HCT116 (cell line): ENCODE measurements around the gene CAMKMT. TPM values are rescaled to one million over a fixed set of nuclear protein-coding genes. Genes with fewer than 3 reads are reported as not detected.

Source experiments
- ATAC-seq: fragments of 200-7000 bp; cut with Tn5 transposase; 2 replicates; pipeline ENCODE4 v1.9.1; 2020; ENCODE audit warnings: mild to moderate bottlenecking, moderate library complexity
- BruUV-seq: library from RNA; stranded (reverse); fragments of 400-500 nt; replicated peaks from 2 replicates; lab custom pipeline; 2021; lab: Mats Ljungman, UMichigan
- CTCF ChIA-PET: fragments of 300-600 bp; sonication (Branson Sonifier 250); formaldehyde crosslinking; loops from one replicate; lab custom pipeline; 2021; ENCODE audit warnings: antibody characterized with exemption; lab: Charles Lee
- POLR2A ChIA-PET: fragments of 300-600, 350-600 bp; sonication (Branson Sonifier 250); formaldehyde crosslinking; loops from one replicate; lab custom pipeline; 2021; ENCODE audit warnings: antibody characterized with exemption; lab: Charles Lee
- RAD21 ChIA-PET, 2 experiments: fragments of 300-600 bp; sonication (Branson Sonifier 250); formaldehyde crosslinking; loops; one replicate each; lab custom pipeline; 2023; ENCODE audit warnings: low total read pairs in 2 of 2; ENCODE audit not compliant: uncharacterized antibody in 2 of 2, unreplicated experiment in 2 of 2, low non-redundant PET in 1 of 2; lab: Charles Lee
- DNase-seq: peaks from one replicate; pipeline ENCODE4 v3.0.0-alpha.2; 2010; ENCODE audit warnings: low read depth, low spot score
- H2AFZ ChIP-seq: fragments of 200-600 bp; shearing (Covaris generic), sonication (generic); 2 replicates; pipeline ENCODE4 v1.6.1; 2017; ENCODE audit warnings: low read depth, mixed run types, mixed read lengths, antibody characterized with exemption, low read length; ENCODE audit not compliant: poor library complexity, severe bottlenecking
- H3K27ac ChIP-seq: 2 replicates; pipeline ENCODE4 v1.5.1; 2012; ENCODE audit warnings: low read depth, low read length
- H3K27me3 ChIP-seq: fragments of 200-600 bp; sonication (generic); 2 replicates; pipeline ENCODE4 v1.6.1; 2016; ENCODE audit warnings: mixed run types, low read length, mixed read lengths; ENCODE audit not compliant: insufficient read depth
- H3K36me3 ChIP-seq, 2 experiments: fragments of 200-500 bp in 1 of 2; fragments of 200-600 bp in 1 of 2; sonication (Bioruptor generic) in 1 of 2; sonication (generic) in 1 of 2; 2 replicates each; pipeline versions ENCODE4 v1.5.1 to v1.6.1; 2014 to 2016; ENCODE audit warnings: low read length in 2 of 2, inconsistent platforms in 1 of 2, mixed read lengths in 1 of 2, mixed run types in 1 of 2; ENCODE audit not compliant: insufficient read depth in 2 of 2, control insufficient read depth in 1 of 2
- H3K4me1 ChIP-seq, 2 experiments: fragments of 200-600 bp in 1 of 2; sonication (generic) in 1 of 2; 2 replicates each; pipeline versions ENCODE4 v1.5.1 to v1.6.1; 2012 to 2017; ENCODE audit warnings: low read length in 2 of 2, inconsistent platforms in 1 of 2, mild to moderate bottlenecking in 1 of 2, mixed read lengths in 1 of 2, mixed run types in 1 of 2, moderate library complexity in 1 of 2; ENCODE audit not compliant: insufficient read depth in 2 of 2, control insufficient read depth in 1 of 2
- H3K4me2 ChIP-seq: fragments of 200-600 bp; sonication (generic); 2 replicates; pipeline ENCODE4 v1.6.1; 2017; ENCODE audit warnings: mixed run types, low read length, mixed read lengths
- H3K4me3 ChIP-seq, 2 experiments: fragments of 200-600 bp in 1 of 2; sonication (generic) in 1 of 2; replicated peaks in 1 of 2; 2 replicates each; pipeline ENCODE4 v1.5.1; 2011 to 2016; ENCODE audit warnings: low read length in 2 of 2, control low read depth in 1 of 2, low read depth in 1 of 2, mild to moderate bottlenecking in 1 of 2, mixed read lengths in 1 of 2, mixed run types in 1 of 2
- H3K79me2 ChIP-seq: fragments of 200-600 bp; sonication (generic); 2 replicates; pipeline ENCODE4 v1.6.1; 2017; ENCODE audit warnings: mild to moderate bottlenecking, mixed run types, low read length, moderate library complexity, mixed read lengths; ENCODE audit not compliant: insufficient read depth
- H3K9ac ChIP-seq: fragments of 200-600 bp; sonication (generic); 2 replicates; pipeline ENCODE4 v1.6.1; 2016; ENCODE audit warnings: low read length, mixed read lengths
- H3K9me2 ChIP-seq: fragments of 200-600 bp; sonication (generic), shearing (Covaris generic); 2 replicates; pipeline ENCODE4 v1.6.1; 2017; ENCODE audit warnings: mixed run types, mild to moderate bottlenecking, moderate library complexity; ENCODE audit not compliant: insufficient read depth
- H3K9me3 ChIP-seq, 2 experiments: fragments of 200-500 bp in 1 of 2; fragments of 200-600 bp in 1 of 2; sonication (Bioruptor generic) in 1 of 2; sonication (generic) in 1 of 2; 2 replicates each; pipeline ENCODE4 v1.6.1; 2014 to 2017; ENCODE audit warnings: low read length in 2 of 2, mixed read lengths in 2 of 2, inconsistent platforms in 1 of 2, low read depth in 1 of 2, mild to moderate bottlenecking in 1 of 2, mixed run types in 1 of 2, moderate library complexity in 1 of 2; ENCODE audit not compliant: control insufficient read depth in 1 of 2, insufficient read depth in 1 of 2
- H4K20me1 ChIP-seq: fragments of 200-600 bp; sonication (generic), shearing (Covaris generic); 2 replicates; pipeline ENCODE4 v1.6.1; 2017; ENCODE audit warnings: mixed run types, mild to moderate bottlenecking, moderate library complexity; ENCODE audit not compliant: insufficient read depth
- CBX3 ChIP-seq: IDR thresholded peaks from 2 replicates; pipeline ENCODE4 v1.6.1; 2012; ENCODE audit warnings: low read depth
- EZH2 ChIP-seq: fragments of 200-600 bp; sonication (generic); IDR thresholded peaks from 2 replicates; pipeline ENCODE4 v1.6.1; 2017; ENCODE audit warnings: antibody characterized with exemption, mixed run types
- EZH2phosphoT487 ChIP-seq: fragments of 200-600 bp; IDR thresholded peaks from 2 replicates; pipeline ENCODE4 v1.6.1; 2018; ENCODE audit warnings: antibody characterized with exemption, borderline replicate concordance
- JUND ChIP-seq: IDR thresholded peaks from 2 replicates; pipeline ENCODE4 v1.6.1; 2012
- MAX ChIP-seq: IDR thresholded peaks from 2 replicates; pipeline ENCODE4 v1.6.1; 2012
- POLR2A ChIP-seq: IDR thresholded peaks from 2 replicates; pipeline ENCODE4 v1.7.0; 2011; ENCODE audit warnings: borderline replicate concordance; ENCODE audit not compliant: insufficient read depth, insufficient read length; ENCODE audit errors: extremely low read depth
- RAD21 ChIP-seq: IDR thresholded peaks from 2 replicates; pipeline ENCODE4 v1.6.1; 2012; ENCODE audit warnings: low read depth, mild to moderate bottlenecking
- REST ChIP-seq: IDR thresholded peaks from 2 replicates; pipeline ENCODE4 v1.6.1; 2012; ENCODE audit warnings: low read depth
- ZFX ChIP-seq: fragments of 450-650 bp; IDR thresholded peaks from 2 replicates; pipeline ENCODE4 v1.6.1; 2017
- intact Hi-C: fragments of 100-400 bp; cut with micrococcal nuclease; formaldehyde crosslinking; loops from 2 replicates; pipeline ENCODE4 v1.10.0; 2022
- total RNA-seq: library from RNA; stranded (reverse); gene quantifications from one replicate; pipeline ENCODE4 v1.2.1, GENCODE V29; 2021; ENCODE audit not compliant: unreplicated experiment
- TF ChIP-seq, protein P1 (sequence below): IDR thresholded peaks from 2 replicates; pipeline ENCODE4 v1.6.1; 2011; ENCODE audit warnings: mild to moderate bottlenecking, low read length, moderate library complexity; ENCODE audit not compliant: insufficient replicate concordance; ENCODE audit errors: extremely low read depth

The CAMKMT gene
- total RNA-seq, 1 experiment from 2014 or later = 10.6 TPM

GRCh38 chr2:44599130-44599529 is 237.4 kb downstream of the CAMKMT start:
- Histone ChIP-seq H3K4me3 (no peak overlapping the region), H2AFZ (no peak overlapping the region), H3K9ac (no peak overlapping the region), H3K36me3 (no peaks in the 10 kb centered on the region), H3K4me1 (no peaks in the 10 kb centered on the region), H3K79me2 (no peaks in the 10 kb centered on the region), H3K4me2 (no peak overlapping the region), H3K27me3 (no peaks in the 10 kb centered on the region), H3K9me2 (0 out of 2 replicates have a peak, but pooled peaks cover 3% of the 10 kb centered on the region), H3K9me3 (no peaks in the 10 kb centered on the region), H3K27ac (no peak overlapping the region), H4K20me1 (no peaks in the 10 kb centered on the region)
- RAD21 ChIA-PET = no interaction called here
- no peak for TF ChIP-seq JUND
- no peak for TF ChIP-seq CBX3
- no peak for TF ChIP-seq POLR2A
- TF ChIP-seq EZH2phosphoT487 = no peak
- TF ChIP-seq REST = no peak
- no peak for TF ChIP-seq EZH2
- TF ChIP-seq, protein P1, sequence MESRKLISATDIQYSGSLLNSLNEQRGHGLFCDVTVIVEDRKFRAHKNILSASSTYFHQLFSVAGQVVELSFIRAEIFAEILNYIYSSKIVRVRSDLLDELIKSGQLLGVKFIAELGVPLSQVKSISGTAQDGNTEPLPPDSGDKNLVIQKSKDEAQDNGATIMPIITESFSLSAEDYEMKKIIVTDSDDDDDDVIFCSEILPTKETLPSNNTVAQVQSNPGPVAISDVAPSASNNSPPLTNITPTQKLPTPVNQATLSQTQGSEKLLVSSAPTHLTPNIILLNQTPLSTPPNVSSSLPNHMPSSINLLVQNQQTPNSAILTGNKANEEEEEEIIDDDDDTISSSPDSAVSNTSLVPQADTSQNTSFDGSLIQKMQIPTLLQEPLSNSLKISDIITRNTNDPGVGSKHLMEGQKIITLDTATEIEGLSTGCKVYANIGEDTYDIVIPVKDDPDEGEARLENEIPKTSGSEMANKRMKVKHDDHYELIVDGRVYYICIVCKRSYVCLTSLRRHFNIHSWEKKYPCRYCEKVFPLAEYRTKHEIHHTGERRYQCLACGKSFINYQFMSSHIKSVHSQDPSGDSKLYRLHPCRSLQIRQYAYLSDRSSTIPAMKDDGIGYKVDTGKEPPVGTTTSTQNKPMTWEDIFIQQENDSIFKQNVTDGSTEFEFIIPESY = no peak
- no peak for TF ChIP-seq RAD21
- no peak for TF ChIP-seq MAX
- no peak for TF ChIP-seq ZFX
- intact Hi-C loops = no loop called here
- POLR2A ChIA-PET = no interaction called here
- ATAC-seq (no peak), DNase-seq (no peak)
- CTCF ChIA-PET = interaction anchor here (1.5 kb wide), 1 partner anchor 39 kb away, joined by 4 read pairs; no protein-coding TSS in a partner anchor
- no TSS peak for BruUV-seq
